ENCODE data around the gene TMEM158.

TMEM158 gene

DNA sequence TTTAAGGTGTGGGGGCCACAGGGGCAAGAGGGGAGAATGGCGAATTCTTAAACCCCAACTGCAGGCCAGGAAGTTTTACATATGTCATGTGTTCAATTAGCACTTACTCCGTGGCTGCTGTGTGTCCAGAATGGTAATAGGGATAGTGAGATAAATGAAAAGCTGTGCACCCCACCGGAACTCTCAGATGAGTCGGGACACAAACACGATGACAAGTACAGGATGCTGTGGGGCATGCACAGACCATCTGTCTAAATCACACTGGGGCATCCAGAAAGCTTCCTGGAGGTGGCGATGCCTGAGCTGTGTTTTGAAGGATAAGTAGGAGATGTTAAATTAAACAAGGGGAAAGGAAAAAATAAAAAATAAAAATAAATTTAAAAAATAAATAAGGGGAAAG lies 18.3 kb upstream of the TMEM158 start:
- Histone ChIP-seq H3K4me3 (replicated peaks; ENCODE audit: insufficient read depth, low read length) (no peak overlapping the region), H3K27ac (replicated peaks) (no peak overlapping the region), H3K27me3 (ENCODE audit: insufficient read depth, poor library complexity, severe bottlenecking) (no peaks in the 10 kb centered on the region)
- TF ChIP-seq POLR2AphosphoS5 (IDR thresholded peaks at IDR 0.05; ENCODE audit: low read depth) (no peak), GABPA (IDR thresholded peaks at IDR 0.05; ENCODE audit: low read depth) (no peak), SPI1 (IDR thresholded peaks at IDR 0.05; ENCODE audit: borderline replicate concordance, low read depth) (no peak)
- TF ChIP-seq, protein P1, sequence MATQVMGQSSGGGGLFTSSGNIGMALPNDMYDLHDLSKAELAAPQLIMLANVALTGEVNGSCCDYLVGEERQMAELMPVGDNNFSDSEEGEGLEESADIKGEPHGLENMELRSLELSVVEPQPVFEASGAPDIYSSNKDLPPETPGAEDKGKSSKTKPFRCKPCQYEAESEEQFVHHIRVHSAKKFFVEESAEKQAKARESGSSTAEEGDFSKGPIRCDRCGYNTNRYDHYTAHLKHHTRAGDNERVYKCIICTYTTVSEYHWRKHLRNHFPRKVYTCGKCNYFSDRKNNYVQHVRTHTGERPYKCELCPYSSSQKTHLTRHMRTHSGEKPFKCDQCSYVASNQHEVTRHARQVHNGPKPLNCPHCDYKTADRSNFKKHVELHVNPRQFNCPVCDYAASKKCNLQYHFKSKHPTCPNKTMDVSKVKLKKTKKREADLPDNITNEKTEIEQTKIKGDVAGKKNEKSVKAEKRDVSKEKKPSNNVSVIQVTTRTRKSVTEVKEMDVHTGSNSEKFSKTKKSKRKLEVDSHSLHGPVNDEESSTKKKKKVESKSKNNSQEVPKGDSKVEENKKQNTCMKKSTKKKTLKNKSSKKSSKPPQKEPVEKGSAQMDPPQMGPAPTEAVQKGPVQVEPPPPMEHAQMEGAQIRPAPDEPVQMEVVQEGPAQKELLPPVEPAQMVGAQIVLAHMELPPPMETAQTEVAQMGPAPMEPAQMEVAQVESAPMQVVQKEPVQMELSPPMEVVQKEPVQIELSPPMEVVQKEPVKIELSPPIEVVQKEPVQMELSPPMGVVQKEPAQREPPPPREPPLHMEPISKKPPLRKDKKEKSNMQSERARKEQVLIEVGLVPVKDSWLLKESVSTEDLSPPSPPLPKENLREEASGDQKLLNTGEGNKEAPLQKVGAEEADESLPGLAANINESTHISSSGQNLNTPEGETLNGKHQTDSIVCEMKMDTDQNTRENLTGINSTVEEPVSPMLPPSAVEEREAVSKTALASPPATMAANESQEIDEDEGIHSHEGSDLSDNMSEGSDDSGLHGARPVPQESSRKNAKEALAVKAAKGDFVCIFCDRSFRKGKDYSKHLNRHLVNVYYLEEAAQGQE (IDR thresholded peaks at IDR 0.05; ENCODE audit: insufficient replicate concordance, low read depth): no peak
- TF ChIP-seq, protein P2, sequence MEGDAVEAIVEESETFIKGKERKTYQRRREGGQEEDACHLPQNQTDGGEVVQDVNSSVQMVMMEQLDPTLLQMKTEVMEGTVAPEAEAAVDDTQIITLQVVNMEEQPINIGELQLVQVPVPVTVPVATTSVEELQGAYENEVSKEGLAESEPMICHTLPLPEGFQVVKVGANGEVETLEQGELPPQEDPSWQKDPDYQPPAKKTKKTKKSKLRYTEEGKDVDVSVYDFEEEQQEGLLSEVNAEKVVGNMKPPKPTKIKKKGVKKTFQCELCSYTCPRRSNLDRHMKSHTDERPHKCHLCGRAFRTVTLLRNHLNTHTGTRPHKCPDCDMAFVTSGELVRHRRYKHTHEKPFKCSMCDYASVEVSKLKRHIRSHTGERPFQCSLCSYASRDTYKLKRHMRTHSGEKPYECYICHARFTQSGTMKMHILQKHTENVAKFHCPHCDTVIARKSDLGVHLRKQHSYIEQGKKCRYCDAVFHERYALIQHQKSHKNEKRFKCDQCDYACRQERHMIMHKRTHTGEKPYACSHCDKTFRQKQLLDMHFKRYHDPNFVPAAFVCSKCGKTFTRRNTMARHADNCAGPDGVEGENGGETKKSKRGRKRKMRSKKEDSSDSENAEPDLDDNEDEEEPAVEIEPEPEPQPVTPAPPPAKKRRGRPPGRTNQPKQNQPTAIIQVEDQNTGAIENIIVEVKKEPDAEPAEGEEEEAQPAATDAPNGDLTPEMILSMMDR (IDR thresholded peaks at IDR 0.05; ENCODE audit: insufficient read depth, low read length): no peak
- no peak for DNase-seq (ENCODE audit: low read depth in 1 of 2, low spot score in 1 of 2)

DNA sequence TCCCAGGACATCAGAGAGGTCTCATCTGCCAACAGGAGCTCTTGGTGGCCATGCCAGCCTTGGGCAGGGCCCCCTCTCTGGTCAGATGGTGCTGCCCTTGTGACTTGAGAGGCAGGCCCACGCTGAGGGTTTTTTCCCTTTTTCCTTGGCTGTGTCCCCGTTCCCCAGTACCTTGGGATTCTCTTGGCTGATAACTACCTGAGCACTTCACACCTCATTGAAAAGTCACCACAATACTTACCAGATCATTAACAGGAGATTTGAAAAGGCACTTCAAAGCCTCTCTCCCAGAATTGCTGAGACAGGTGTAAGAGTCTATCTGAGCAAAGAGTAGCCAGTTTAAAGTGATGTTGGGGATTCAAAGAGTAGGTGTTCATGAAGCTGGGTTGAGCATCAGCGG lies 15.1 kb upstream of the TMEM158 start:
- no peak overlapping the region for H3K4me3 ChIP-seq (replicated peaks; ENCODE audit: insufficient read depth, low read length)
- no peak for DNase-seq (ENCODE audit: low read depth in 1 of 2, low spot score in 1 of 2)
- H3K27ac ChIP-seq (replicated peaks): no peak overlapping the region
- TF ChIP-seq, protein P1 (IDR thresholded peaks at IDR 0.05; ENCODE audit: insufficient replicate concordance, low read depth): no peak
- TF ChIP-seq SPI1 (IDR thresholded peaks at IDR 0.05; ENCODE audit: borderline replicate concordance, low read depth) (no peak), GABPA (IDR thresholded peaks at IDR 0.05; ENCODE audit: low read depth) (no peak), POLR2AphosphoS5 (IDR thresholded peaks at IDR 0.05; ENCODE audit: low read depth) (no peak)
- TF ChIP-seq, protein P2 (IDR thresholded peaks at IDR 0.05; ENCODE audit: insufficient read depth, low read length): no peak
- no peaks in the 10 kb centered on the region for H3K27me3 ChIP-seq (ENCODE audit: insufficient read depth, poor library complexity, severe bottlenecking)

DNA sequence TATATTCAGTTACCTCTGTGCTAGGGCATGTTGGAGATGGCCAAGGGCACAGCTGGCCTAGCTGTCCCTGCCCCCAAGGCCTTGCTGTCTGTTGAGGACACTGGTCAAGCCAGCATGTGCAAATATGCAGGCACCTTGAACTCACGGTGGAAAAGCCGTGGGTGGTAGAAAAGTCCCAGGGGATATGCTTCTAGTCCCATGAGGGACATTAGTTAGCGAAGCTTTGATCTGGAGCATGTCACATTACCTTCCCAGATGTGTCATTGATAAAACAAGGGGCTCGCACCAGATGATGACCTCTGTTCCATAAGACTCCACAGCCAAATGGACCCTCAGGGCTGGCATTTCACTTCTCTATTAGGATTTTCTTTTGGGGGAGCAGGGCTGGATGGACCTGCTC lies 14.2 kb upstream of the TMEM158 start:
- Histone ChIP-seq H3K27me3 (ENCODE audit: insufficient read depth, poor library complexity, severe bottlenecking) (no peaks in the 10 kb centered on the region), H3K27ac (replicated peaks) (no peak overlapping the region), H3K4me3 (replicated peaks; ENCODE audit: insufficient read depth, low read length) (no peak overlapping the region)
- DNase-seq (ENCODE audit: low read depth in 1 of 2, low spot score in 1 of 2): no peak
- TF ChIP-seq, protein P1 (IDR thresholded peaks at IDR 0.05; ENCODE audit: insufficient replicate concordance, low read depth): no peak
- TF ChIP-seq, protein P2 (IDR thresholded peaks at IDR 0.05; ENCODE audit: insufficient read depth, low read length): no peak
- TF ChIP-seq POLR2AphosphoS5 (IDR thresholded peaks at IDR 0.05; ENCODE audit: low read depth) (no peak), SPI1 (IDR thresholded peaks at IDR 0.05; ENCODE audit: borderline replicate concordance, low read depth) (no peak), GABPA (IDR thresholded peaks at IDR 0.05; ENCODE audit: low read depth) (no peak)
